GM18517 (cell line): ENCODE results near the gene RCBTB1.
A peak's percentile ranks its signal among the peaks of the same experiment; 100 is the strongest.
"Not testable (repeated sequence)": the region's sequence is repeated elsewhere in the genome, so short reads cannot be mapped to it uniquely, and the experiment has no call there.

Experiments used
- ATAC-seq: cut with Tn5 transposase; IDR thresholded peaks from one replicate; pipeline ENCODE4 v1.9.1; 2021; ENCODE audit warnings: mild to moderate bottlenecking, moderate library complexity; ENCODE audit not compliant: unreplicated experiment

Gene RCBTB1

DNA sequence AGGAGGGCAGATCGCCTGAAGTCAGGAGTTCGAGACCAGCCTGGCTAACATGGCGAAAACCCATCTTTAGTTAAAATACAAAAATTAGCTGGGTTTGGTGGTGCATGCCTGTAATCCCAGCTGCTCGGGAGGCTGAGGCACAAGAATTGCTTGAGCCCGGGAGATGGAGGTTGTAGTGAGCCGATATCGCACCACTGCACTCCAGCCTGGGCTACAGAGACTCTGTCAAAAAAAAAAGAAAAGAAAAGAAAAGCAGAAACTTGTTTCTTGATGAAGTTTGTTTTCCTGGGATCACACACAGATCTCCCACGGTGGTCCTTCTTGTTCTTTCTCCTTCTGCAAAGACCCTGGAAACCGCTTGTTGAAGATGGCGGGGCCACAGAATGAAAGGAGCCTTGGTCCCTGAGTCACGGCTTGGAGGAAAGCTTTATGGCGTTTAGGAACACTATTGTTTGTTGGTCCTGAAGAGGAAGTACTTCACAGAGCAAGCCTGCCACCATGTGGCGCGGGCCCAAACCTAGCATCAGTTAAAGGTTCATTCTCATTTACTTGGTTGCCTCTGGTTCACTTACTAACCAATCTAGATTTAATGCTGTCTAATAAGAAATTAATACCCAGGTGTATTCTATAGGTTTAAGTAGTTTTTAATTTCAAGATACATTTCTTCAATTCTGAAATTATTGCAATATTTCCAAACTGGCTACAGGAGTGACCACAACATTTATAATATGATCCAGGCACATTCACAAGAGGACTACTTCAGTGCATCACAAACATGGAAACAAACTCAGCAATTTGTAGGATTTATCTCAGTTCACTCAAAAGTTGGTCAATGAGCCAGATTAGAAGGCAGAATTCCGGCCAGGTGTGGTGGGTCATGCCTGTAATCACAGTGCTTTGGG lies 21.6 kb upstream of the RCBTB1 start:
- ATAC-seq, result peak; percentile 93

GRCh38 chr13:49604570-49604969 lies 19.2 kb upstream of the RCBTB1 start:
- no peak for ATAC-seq

DNA sequence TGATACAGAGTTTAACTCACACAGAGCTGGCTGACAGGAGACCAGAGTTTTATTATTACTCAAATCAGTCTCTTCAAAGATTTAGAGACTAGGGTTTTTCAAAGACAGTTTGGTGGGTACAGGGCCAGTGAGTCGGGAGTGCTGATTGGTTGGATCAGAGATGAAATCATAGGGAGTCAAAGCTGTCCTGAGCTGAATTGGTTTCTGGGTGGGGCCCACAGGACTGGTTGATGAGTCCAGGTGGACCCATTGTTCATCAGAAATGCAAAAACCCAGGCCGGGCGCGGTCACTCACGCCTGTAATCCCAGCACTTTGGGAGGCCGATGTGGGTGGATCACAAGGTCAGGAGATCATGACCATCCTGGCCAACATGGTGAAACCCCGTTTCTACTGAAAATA lies 17.3 kb upstream of the RCBTB1 start:
- ATAC-seq, result not testable (repeated sequence)

- ATAC-seq, result no peak
These were observed 16.6 kb upstream of the RCBTB1 start for GRCh38 chr13:49602005-49602404.

DNA sequence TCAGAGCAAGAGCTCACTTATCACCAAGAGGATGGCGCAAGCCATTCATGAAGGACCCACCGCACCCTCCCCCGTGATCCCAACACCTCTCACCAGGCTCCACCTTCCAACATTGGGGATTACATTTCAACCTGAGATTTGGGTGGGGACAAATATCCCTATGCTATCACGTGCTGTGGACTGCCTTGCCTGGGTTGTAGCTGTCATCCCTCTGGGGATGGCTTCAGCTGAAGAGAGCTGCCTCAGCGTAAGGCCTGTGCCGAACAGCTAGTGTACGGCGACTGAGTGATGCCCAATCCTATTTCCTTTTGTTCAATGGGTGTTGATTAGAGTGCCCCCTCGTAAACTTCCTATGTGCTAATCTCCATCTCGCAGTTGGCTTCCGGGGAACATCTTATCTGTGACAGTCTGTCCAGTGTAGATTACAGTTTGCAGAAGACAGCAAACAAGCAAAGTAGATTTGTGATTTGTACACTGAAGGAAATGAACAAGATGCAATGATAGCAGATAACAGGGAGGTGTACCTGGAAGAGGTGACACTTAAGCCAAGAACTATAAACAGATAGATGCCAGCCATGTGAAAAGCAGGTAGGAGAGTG lies 11.8 kb upstream of the RCBTB1 start:
- ATAC-seq, result no peak

GRCh38 chr13:49596221-49596620 lies 10.9 kb upstream of the RCBTB1 start:
- ATAC-seq, result no peak

- no peak for ATAC-seq
These were observed 9.2 kb upstream of the RCBTB1 start for GRCh38 chr13:49594576-49594975.

DNA sequence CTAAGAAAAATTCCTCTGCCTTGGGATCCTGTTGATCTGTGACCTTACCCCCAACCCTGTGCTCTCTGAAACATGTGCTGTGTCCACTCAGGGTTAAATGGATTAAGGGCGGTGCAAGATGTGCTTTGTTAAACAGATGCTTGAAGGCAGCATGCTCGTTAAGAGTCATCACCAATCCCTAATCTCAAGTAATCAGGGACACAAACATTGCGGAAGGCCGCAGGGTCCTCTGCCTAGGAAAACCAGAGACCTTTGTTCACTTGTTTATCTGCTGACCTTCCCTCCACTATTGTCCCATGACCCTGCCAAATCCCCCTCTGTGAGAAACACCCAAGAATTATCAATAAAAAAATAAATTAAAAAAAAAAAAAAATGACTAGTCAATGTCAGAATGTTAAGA lies 8.5 kb upstream of the RCBTB1 start:
- ATAC-seq, result not testable (repeated sequence)

DNA sequence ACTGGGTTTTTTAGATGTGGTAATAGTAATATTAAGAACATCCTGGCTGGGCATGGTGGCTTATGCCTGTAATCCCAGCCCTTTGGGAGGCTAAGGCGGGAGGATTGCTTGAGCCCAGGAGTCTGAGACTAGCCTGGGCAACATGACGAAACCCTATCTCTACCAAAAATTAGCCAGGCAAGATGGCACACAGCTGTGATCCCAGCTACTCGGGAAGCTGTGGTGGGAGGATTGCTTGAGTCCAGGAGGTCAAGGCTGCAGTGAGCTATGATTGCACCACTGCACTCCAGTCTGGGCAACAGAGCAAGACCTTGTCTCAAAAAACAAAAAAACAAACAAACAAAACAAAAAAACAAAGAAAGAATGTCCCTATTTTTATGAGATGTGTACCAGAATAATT lies 5.4 kb upstream of the RCBTB1 start:
- not testable (repeated sequence) for ATAC-seq

- no peak for ATAC-seq
These were observed 2.0 kb upstream of the RCBTB1 start for GRCh38 chr13:49587311-49587847.

- no peak for ATAC-seq
These were observed 1.4 kb upstream of the RCBTB1 start for GRCh38 chr13:49586717-49587116.

DNA sequence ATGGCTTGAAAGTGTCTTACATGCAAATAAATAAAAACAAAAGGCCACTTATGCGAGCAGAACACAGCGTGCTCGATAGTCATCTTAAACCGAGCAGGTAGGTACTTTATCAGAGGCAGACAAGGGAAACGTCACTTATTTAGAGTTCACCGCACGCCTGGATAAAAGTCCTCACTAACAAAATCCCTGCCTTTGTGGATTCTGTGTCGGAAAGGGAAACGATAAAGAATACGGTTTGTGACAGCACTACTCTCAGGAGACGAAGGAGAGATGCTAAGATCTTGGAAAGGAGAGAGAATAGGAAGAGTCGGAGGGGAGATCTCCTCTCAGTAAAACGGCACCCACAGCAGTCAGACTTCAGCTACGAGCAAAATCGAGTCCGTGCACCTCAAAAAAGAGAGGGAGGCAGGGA lies 581 bp downstream of the RCBTB1 start:
- ATAC-seq, result peak; percentile 29

GRCh38 chr13:49580980-49581680 lies 4.2 kb downstream of the RCBTB1 start:
- no peak for ATAC-seq

- no peak for ATAC-seq
These were observed 5.9 kb downstream of the RCBTB1 start for GRCh38 chr13:49579501-49579900.

DNA sequence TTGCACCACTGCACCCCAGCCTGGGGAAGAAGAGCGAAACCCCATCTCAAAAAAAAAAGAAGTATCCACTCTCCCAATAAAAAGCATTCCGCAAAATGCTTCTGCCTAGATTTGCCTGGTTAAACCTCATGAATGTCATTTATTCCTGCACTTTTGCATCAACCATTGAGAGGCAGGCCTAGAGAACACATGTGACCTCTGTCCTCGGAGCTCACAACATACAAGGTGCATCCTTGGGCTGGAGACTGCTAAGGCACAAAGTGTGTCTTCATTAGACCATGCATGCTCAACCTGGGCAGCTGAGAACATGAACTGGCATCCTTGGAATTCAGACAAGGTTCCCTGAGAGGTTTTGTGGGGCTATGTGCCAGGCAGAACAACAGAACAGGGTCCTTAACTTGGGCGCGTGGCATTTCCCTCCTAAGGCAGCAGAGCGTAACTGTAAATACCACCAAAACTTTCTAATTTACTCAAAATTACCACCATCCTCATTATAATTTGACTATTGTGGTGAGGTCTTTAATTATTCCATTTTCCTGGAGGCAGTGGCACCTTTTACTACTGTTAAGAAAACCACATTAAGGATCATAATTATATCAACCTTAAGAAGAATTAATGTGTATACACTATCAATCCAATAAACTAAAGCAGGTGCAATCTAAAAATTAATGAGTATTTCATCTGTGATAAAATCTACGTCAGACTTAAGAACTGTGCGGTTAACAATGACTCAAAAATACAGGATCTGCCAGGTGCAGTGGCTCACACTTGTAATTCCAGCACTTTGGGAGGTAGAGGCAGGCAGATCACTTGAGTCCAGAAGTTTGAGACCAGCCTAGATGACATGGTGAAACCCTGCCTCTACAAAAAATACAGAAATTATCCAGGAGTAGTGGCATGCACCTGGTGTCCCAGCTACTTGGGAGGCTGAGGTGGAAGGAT lies 13.8 kb downstream of the RCBTB1 start:
- ATAC-seq, result no peak

- no peak for ATAC-seq
These were observed 15.2 kb downstream of the RCBTB1 start for GRCh38 chr13:49569993-49570689.

DNA sequence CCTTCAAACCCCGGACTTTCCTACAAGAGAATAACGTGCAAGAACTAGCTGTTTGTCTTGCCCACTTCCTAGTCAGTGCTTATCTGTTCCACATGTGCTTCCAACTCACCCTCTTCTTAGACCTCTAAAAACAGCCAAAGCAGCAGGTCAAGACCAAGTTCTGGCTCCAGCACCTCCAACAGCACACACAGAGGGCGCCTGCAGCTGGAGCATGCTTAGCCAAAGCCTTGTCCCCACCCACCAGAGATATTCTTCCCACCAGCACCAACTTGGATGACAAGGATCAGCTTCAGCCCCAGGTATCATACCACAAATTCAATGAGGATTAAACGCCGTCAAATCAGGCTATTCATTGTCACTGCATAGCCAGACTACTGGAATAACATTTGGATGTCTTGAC lies 17.9 kb downstream of the RCBTB1 start:
- ATAC-seq, result no peak

GRCh38 chr13:49566461-49566860 lies 18.9 kb downstream of the RCBTB1 start:
- ATAC-seq, result no peak

DNA sequence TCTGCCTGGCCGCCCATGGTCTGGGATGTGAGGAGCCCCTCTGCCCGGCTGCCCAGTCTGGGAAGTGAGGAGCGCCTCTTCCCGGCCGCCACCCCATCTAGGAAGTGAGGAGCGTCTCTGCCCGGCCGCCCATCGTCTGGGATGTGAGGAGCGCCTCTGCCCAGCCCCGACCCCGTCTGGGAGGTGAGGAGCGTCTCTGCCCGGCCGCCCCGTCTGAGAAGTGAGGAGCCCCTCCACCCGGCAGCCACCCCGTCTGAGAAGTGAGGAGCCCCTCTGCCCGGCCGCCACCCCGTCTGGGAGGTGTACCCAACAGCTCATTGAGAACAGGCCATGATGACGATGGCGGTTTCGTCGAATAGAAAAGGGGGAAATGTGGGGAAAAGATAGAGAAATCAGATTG lies 19.9 kb downstream of the RCBTB1 start:
- not testable (repeated sequence) for ATAC-seq

GRCh38 chr13:49563516-49563915 lies 21.8 kb downstream of the RCBTB1 start:
- ATAC-seq, result no peak
